Measurements from ENCODE around the gene SAP25. TPM values are rescaled to one million over a fixed set of nuclear protein-coding genes. Genes with fewer than 3 reads are reported as not detected.

Gene SAP25
- total RNA-seq, 4 donors from 2014 or later: 1.5 to 6.2 TPM; not detected in 2

- 74 to 84% methylated on average over 4 to 6 of the region's 11 CpGs for WGBS, 2 donors
- TF ChIP-seq CTCF (IDR thresholded peaks at IDR 0.05) (no peak), POLR2A (IDR thresholded peaks at IDR 0.05) (no peak)
- no peaks in the 10 kb centered on the region for H3K9me3 ChIP-seq
- no peak overlapping the region for H3K27ac ChIP-seq
- H3K27me3 ChIP-seq: no peaks in the 10 kb centered on the region
- intact Hi-C loops (cut with DNase I): loop anchor here (5.0 kb wide), 1 partner anchor 119 kb away; no protein-coding TSS in a partner anchor
- H3K4me3 ChIP-seq (replicated peaks in 1 of 3): no peak overlapping the region
- H3K4me1 ChIP-seq: peaks cover 12 to 20% of the 10 kb centered on the region in 2 donors
- peak in 1 of 2 donors; percentile 18 for DNase-seq
- H3K36me3 ChIP-seq: no peaks in the 10 kb centered on the region
Observed at GRCh38 chr7:100568176-100568895, 5.4 kb downstream of the SAP25 start.

- TF ChIP-seq CTCF (IDR thresholded peaks at IDR 0.05) (no peak), POLR2A (IDR thresholded peaks at IDR 0.05) (no peak)
- no peak for DNase-seq
- H3K27ac ChIP-seq: no peak overlapping the region
- 38 to 53% methylated on average over 3 of the region's 3 CpGs for WGBS, 2 donors
- peaks cover 12 to 20% of the 10 kb centered on the region in 2 donors for H3K4me1 ChIP-seq
- no peaks in the 10 kb centered on the region for H3K9me3 ChIP-seq
- peaks cover 0 to 3% of the 10 kb centered on the region in 2 donors for H3K36me3 ChIP-seq
- intact Hi-C loops (cut with DNase I): loop anchor here (5.0 kb wide), 1 partner anchor 120 kb away; no protein-coding TSS in a partner anchor
- H3K4me3 ChIP-seq (replicated peaks in 1 of 3): no peak overlapping the region
- no peaks in the 10 kb centered on the region for H3K27me3 ChIP-seq
Observed at GRCh38 chr7:100567751-100568175, 5.9 kb downstream of the SAP25 start.

GRCh38 chr7:100567031-100567730, 6.5 kb downstream of the SAP25 start:
- no peaks in the 10 kb centered on the region for H3K9me3 ChIP-seq
- intact Hi-C loops (cut with DNase I): loop anchor here (5.0 kb wide), 1 partner anchor 120 kb away; no protein-coding TSS in a partner anchor
- TF ChIP-seq POLR2A (IDR thresholded peaks at IDR 0.05): no peak
- TF ChIP-seq CTCF (IDR thresholded peaks at IDR 0.05): no peak
- no peak overlapping the region for H3K27ac ChIP-seq
- WGBS, 2 donors: 69 to 75% methylated on average over 11 to 12 of the region's 12 CpGs
- H3K36me3 ChIP-seq: peaks cover 0 to 4% of the 10 kb centered on the region in 2 donors
- no peaks in the 10 kb centered on the region for H3K27me3 ChIP-seq
- H3K4me1 ChIP-seq: peaks cover 12 to 20% of the 10 kb centered on the region in 2 donors
- H3K4me3 ChIP-seq (replicated peaks in 1 of 3): no peak overlapping the region
- no peak for DNase-seq

GRCh38 chr7:100566018-100566531, 7.6 kb downstream of the SAP25 start:
- TF ChIP-seq CTCF (IDR thresholded peaks at IDR 0.05): no peak
- TF ChIP-seq POLR2A (IDR thresholded peaks at IDR 0.05): no peak
- DNase-seq: no peak
- H3K27ac ChIP-seq: no peak overlapping the region
- no peaks in the 10 kb centered on the region for H3K27me3 ChIP-seq
- H3K9me3 ChIP-seq: no peaks in the 10 kb centered on the region
- H3K4me3 ChIP-seq (replicated peaks in 1 of 3): no peak overlapping the region
- 84 to 93% methylated on average over 6 of the region's 6 CpGs for WGBS, 2 donors
- intact Hi-C loops (cut with DNase I): loop anchor here (5.0 kb wide), 1 partner anchor 121 kb away; no protein-coding TSS in a partner anchor
- H3K36me3 ChIP-seq: peaks cover 0 to 6% of the 10 kb centered on the region in 2 donors
- H3K4me1 ChIP-seq: peaks cover 12 to 16% of the 10 kb centered on the region in 2 donors
